Activated CD4-positive, alpha-beta memory T cell treated with anti-CD3 and anti-CD28 coated beads for 36 hours (primary cell): ENCODE data around the gene NSUN6. TPM values are rescaled to one million over a fixed set of nuclear protein-coding genes. Genes with fewer than 3 reads are reported as not detected.
"Not testable (repeated sequence)": the region's sequence is repeated elsewhere in the genome, so short reads cannot be mapped to it uniquely, and the experiment has no call there.

Source experiments
- CTCF ChIA-PET: fragments of 350-600 bp; sonication (Branson Sonifier 250); formaldehyde crosslinking; loops from one replicate; lab custom pipeline; 2021; ENCODE audit warnings: antibody characterized with exemption, inconsistent platforms; lab: Charles Lee
- POLR2A ChIA-PET: fragments of 350-600 bp; sonication (Branson Sonifier 250); formaldehyde crosslinking; loops from one replicate; lab custom pipeline; 2021; ENCODE audit warnings: antibody characterized with exemption; lab: Charles Lee
- DNase-seq: peaks from one replicate; pipeline ENCODE4 v3.0.0-alpha.2; 2020
- H3K27ac Mint-ChIP-seq: one replicate; pipeline ENCODE4 v1.8.0; 2021; ENCODE audit warnings: mixed read lengths
- H3K27me3 Mint-ChIP-seq: one replicate; pipeline ENCODE4 v1.8.0; 2021; ENCODE audit warnings: mixed read lengths
- H3K36me3 Mint-ChIP-seq: one replicate; pipeline ENCODE4 v1.8.0; 2021; ENCODE audit warnings: mixed read lengths
- H3K4me1 Mint-ChIP-seq: one replicate; pipeline ENCODE4 v1.8.0; 2021; ENCODE audit warnings: low read depth, mixed read lengths
- H3K4me3 Mint-ChIP-seq: one replicate; pipeline ENCODE4 v1.8.0; 2021; ENCODE audit warnings: mild to moderate bottlenecking, mixed read lengths
- H3K9me3 Mint-ChIP-seq: one replicate; pipeline ENCODE4 v1.8.0; 2021; ENCODE audit warnings: mixed read lengths
- intact Hi-C: fragments of 100-400 bp; cut with micrococcal nuclease; formaldehyde crosslinking; loops from one replicate; pipeline ENCODE4 v1.15.1; 2023
- total RNA-seq, 2 experiments: library from RNA; stranded (reverse); gene quantifications; one replicate each; pipeline ENCODE4 v1.2.3, GENCODE V29; 2021

The NSUN6 gene
- total RNA-seq, 2 experiments from 2014 or later = 12.6 to 15.0 TPM

- H3K4me3 Mint-ChIP-seq, POLR2A ChIA-PET, intact Hi-C loops, H3K27ac Mint-ChIP-seq, DNase-seq, H3K27me3 Mint-ChIP-seq, H3K9me3 Mint-ChIP-seq, CTCF ChIA-PET: not testable (repeated sequence)
- Mint-ChIP-seq H3K36me3 (peaks cover 23% of the 10 kb centered on the region), H3K4me1 (peaks cover 15% of the 10 kb centered on the region)
Observed at GRCh38 chr10:18623671-18624070, 27.7 kb downstream of the NSUN6 start.

GRCh38 chr10:18620856-18621255 lies 30.5 kb downstream of the NSUN6 start:
- no peaks in the 10 kb centered on the region for H3K9me3 Mint-ChIP-seq
- CTCF ChIA-PET = no interaction called here
- POLR2A ChIA-PET = no interaction called here
- no peak overlapping the region for H3K4me3 Mint-ChIP-seq
- peaks cover 18% of the 10 kb centered on the region for H3K4me1 Mint-ChIP-seq
- intact Hi-C loops = no loop called here
- no peak overlapping the region for H3K27ac Mint-ChIP-seq
- no peaks in the 10 kb centered on the region for H3K27me3 Mint-ChIP-seq
- DNase-seq = no peak
- peaks cover 40% of the 10 kb centered on the region for H3K36me3 Mint-ChIP-seq

GRCh38 chr10:18619016-18619415 lies 32.4 kb downstream of the NSUN6 start:
- intact Hi-C loops = loop anchor here (2.0 kb wide), 1 partner anchor 32 kb away; the partner anchor contains the start of gene NSUN6
- POLR2A ChIA-PET = no interaction called here
- H3K9me3 Mint-ChIP-seq = no peaks in the 10 kb centered on the region
- CTCF ChIA-PET = no interaction called here
- no peak overlapping the region for H3K27ac Mint-ChIP-seq
- no peak for DNase-seq
- peaks cover 42% of the 10 kb centered on the region for H3K36me3 Mint-ChIP-seq
- no peak overlapping the region for H3K4me3 Mint-ChIP-seq
- H3K27me3 Mint-ChIP-seq = no peaks in the 10 kb centered on the region
- H3K4me1 Mint-ChIP-seq = peaks cover 18% of the 10 kb centered on the region

- no peak overlapping the region for H3K27ac Mint-ChIP-seq
- peaks cover 18% of the 10 kb centered on the region for H3K4me1 Mint-ChIP-seq
- H3K27me3 Mint-ChIP-seq = no peaks in the 10 kb centered on the region
- no peaks in the 10 kb centered on the region for H3K9me3 Mint-ChIP-seq
- H3K36me3 Mint-ChIP-seq = peaks cover 45% of the 10 kb centered on the region
- DNase-seq = no peak
- POLR2A ChIA-PET = no interaction called here
- no peak overlapping the region for H3K4me3 Mint-ChIP-seq
- CTCF ChIA-PET = no interaction called here
- intact Hi-C loops = no loop called here
Observed at GRCh38 chr10:18616337-18616736, 35.0 kb downstream of the NSUN6 start.

GRCh38 chr10:18615618-18616017 lies 35.8 kb downstream of the NSUN6 start:
- CTCF ChIA-PET = no interaction called here
- Mint-ChIP-seq H3K4me3 (no peak overlapping the region), H3K27ac (no peak overlapping the region), H3K36me3 (peaks cover 44% of the 10 kb centered on the region), H3K4me1 (peaks cover 18% of the 10 kb centered on the region), H3K9me3 (no peaks in the 10 kb centered on the region), H3K27me3 (no peaks in the 10 kb centered on the region)
- POLR2A ChIA-PET = no interaction called here
- intact Hi-C loops = no loop called here
- no peak for DNase-seq

GRCh38 chr10:18611168-18611567 lies 40.2 kb downstream of the NSUN6 start:
- DNase-seq = no peak
- intact Hi-C loops = no loop called here
- POLR2A ChIA-PET = no interaction called here
- CTCF ChIA-PET = interaction anchor here (0.6 kb wide), 1 partner anchor 279 kb away, joined by 5 read pairs; no protein-coding TSS in a partner anchor
- no peaks in the 10 kb centered on the region for H3K9me3 Mint-ChIP-seq
- no peak overlapping the region for H3K27ac Mint-ChIP-seq
- no peak overlapping the region for H3K4me3 Mint-ChIP-seq
- H3K36me3 Mint-ChIP-seq = peaks cover 27% of the 10 kb centered on the region
- no peaks in the 10 kb centered on the region for H3K27me3 Mint-ChIP-seq
- H3K4me1 Mint-ChIP-seq = peaks cover 3% of the 10 kb centered on the region

GRCh38 chr10:18610517-18610916 lies 40.9 kb downstream of the NSUN6 start:
- peaks cover 25% of the 10 kb centered on the region for H3K36me3 Mint-ChIP-seq
- H3K27ac Mint-ChIP-seq = no peak overlapping the region
- no peak for DNase-seq
- peaks cover 3% of the 10 kb centered on the region for H3K4me1 Mint-ChIP-seq
- no peak overlapping the region for H3K4me3 Mint-ChIP-seq
- intact Hi-C loops = no loop called here
- ChIA-PET POLR2A (no interaction called here), CTCF (no interaction called here)
- no peaks in the 10 kb centered on the region for H3K27me3 Mint-ChIP-seq
- H3K9me3 Mint-ChIP-seq = no peaks in the 10 kb centered on the region

GRCh38 chr10:18608596-18608995 lies 42.8 kb downstream of the NSUN6 start:
- Mint-ChIP-seq H3K36me3 (peaks cover 29% of the 10 kb centered on the region), H3K4me3 (no peak overlapping the region), H3K27me3 (no peaks in the 10 kb centered on the region), H3K4me1 (peaks cover 3% of the 10 kb centered on the region), H3K9me3 (no peaks in the 10 kb centered on the region), H3K27ac (no peak overlapping the region)
- intact Hi-C loops = no loop called here
- DNase-seq = no peak
- POLR2A ChIA-PET = no interaction called here
- CTCF ChIA-PET = interaction anchor here (0.6 kb wide), 1 partner anchor 100 kb away, joined by 3 read pairs; no protein-coding TSS in a partner anchor

- DNase-seq = no peak
- no peak overlapping the region for H3K4me3 Mint-ChIP-seq
- ChIA-PET POLR2A (interaction anchor here (1.1 kb wide), 1 partner anchor 17 kb away, joined by 3 read pairs; no protein-coding TSS in a partner anchor), CTCF (interaction anchor here (0.6 kb wide), 1 partner anchor 100 kb away, joined by 3 read pairs; no protein-coding TSS in a partner anchor)
- H3K36me3 Mint-ChIP-seq = peaks cover 27% of the 10 kb centered on the region
- no peaks in the 10 kb centered on the region for H3K9me3 Mint-ChIP-seq
- H3K27ac Mint-ChIP-seq = no peak overlapping the region
- peaks cover 3% of the 10 kb centered on the region for H3K4me1 Mint-ChIP-seq
- intact Hi-C loops = no loop called here
- H3K27me3 Mint-ChIP-seq = no peaks in the 10 kb centered on the region
Observed at GRCh38 chr10:18607503-18608378, 43.6 kb downstream of the NSUN6 start.

GRCh38 chr10:18606051-18606695 lies 45.2 kb downstream of the NSUN6 start:
- H3K4me1 Mint-ChIP-seq = peaks cover 3% of the 10 kb centered on the region
- H3K4me3 Mint-ChIP-seq = no peak overlapping the region
- H3K36me3 Mint-ChIP-seq = peaks cover 20% of the 10 kb centered on the region
- no peaks in the 10 kb centered on the region for H3K27me3 Mint-ChIP-seq
- DNase-seq = no peak
- POLR2A ChIA-PET = no interaction called here
- no peak overlapping the region for H3K27ac Mint-ChIP-seq
- CTCF ChIA-PET = no interaction called here
- intact Hi-C loops = no loop called here
- H3K9me3 Mint-ChIP-seq = no peaks in the 10 kb centered on the region

- Mint-ChIP-seq H3K36me3 (peaks cover 12% of the 10 kb centered on the region), H3K4me1 (no peaks in the 10 kb centered on the region), H3K27me3 (no peaks in the 10 kb centered on the region), H3K4me3 (no peak overlapping the region), H3K9me3 (no peaks in the 10 kb centered on the region), H3K27ac (no peak overlapping the region)
- ChIA-PET POLR2A (no interaction called here), CTCF (no interaction called here)
- no peak for DNase-seq
- intact Hi-C loops = no loop called here
Observed at GRCh38 chr10:18601321-18601720, 50.1 kb downstream of the NSUN6 start.

- Mint-ChIP-seq H3K4me1 (no peaks in the 10 kb centered on the region), H3K27me3 (no peaks in the 10 kb centered on the region), H3K9me3 (no peaks in the 10 kb centered on the region), H3K4me3 (no peak overlapping the region), H3K27ac (no peak overlapping the region), H3K36me3 (peaks cover 19% of the 10 kb centered on the region)
- ChIA-PET POLR2A (no interaction called here), CTCF (no interaction called here)
- intact Hi-C loops = no loop called here
- DNase-seq = no peak
Observed at GRCh38 chr10:18599392-18599791, 52.0 kb downstream of the NSUN6 start.
